Peyer's patch (tissue), 4 donors: ENCODE measurements around the gene KLHDC8B.

ENCODE experiments used
- CTCF ChIP-seq, 6 experiments: fragments of 450-650 bp in 4 of 6; fragments of 200-600 bp in 2 of 6; sonication (generic) in 1 of 6; IDR thresholded peaks; one replicate each; pipeline ENCODE4 v1.5.1; 2017 to 2019; ENCODE audit warnings: antibody characterized with exemption in 6 of 6, mild to moderate bottlenecking in 3 of 6, moderate library complexity in 1 of 6
- POLR2A ChIP-seq, 2 donors: fragments of 450-650 bp; IDR thresholded peaks; one replicate each; pipeline ENCODE4 v1.5.1; 2017; ENCODE audit warnings: antibody characterized with exemption in 2 of 2, mild to moderate bottlenecking in 2 of 2, moderate library complexity in 2 of 2

GRCh38 chr3:49213541-49213943, 42.1 kb downstream of the KLHDC8B start:
- TF ChIP-seq POLR2A (IDR thresholded peaks at IDR 0.05) (no peak), CTCF (IDR thresholded peaks at IDR 0.05) (no peak)
